ENCODE measurements around the gene PDLIM1. TPM values are rescaled to one million over a fixed set of nuclear protein-coding genes. Genes with fewer than 3 reads are reported as not detected.

PDLIM1 gene
- total and polyA plus RNA-seq, 2 of the 8 experiments (the other 6 are each of a cell fraction or from before 2014, with no cell fraction given): 169 to 245 TPM

DNA sequence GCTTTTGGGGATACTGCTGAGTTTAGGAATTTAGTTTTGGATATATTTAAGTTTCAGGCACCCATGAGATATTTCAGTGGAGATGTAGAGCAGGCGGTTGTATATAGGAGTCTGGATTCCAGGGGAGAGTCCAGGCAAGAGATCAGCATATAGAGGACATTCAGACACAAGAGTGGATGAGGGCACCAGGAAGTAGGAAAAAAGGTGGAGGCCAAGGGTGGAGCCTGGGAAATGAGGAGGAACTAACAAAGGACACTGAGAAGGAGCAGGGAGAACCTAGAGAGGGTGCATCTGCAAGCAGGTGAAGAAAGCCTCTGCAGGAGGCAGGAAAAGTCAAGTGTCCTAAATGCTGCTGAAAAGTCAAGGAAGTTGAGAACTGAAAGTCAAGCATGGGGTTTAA, 13.1 kb upstream of the PDLIM1 start (continued):
- TF ChIP-seq BCL11A (IDR thresholded peaks at IDR 0.05; ENCODE audit: low read depth in 2 of 2, low read length in 2 of 2): no peak
- TF ChIP-seq SP1 (IDR thresholded peaks at IDR 0.05; ENCODE audit: low read depth, low read length): no peak
- no peak for TF ChIP-seq EGR1 (IDR thresholded peaks at IDR 0.05; ENCODE audit: borderline replicate concordance, low read depth, low read length)
- no peak for TF ChIP-seq EZH2 (IDR thresholded peaks at IDR 0.05; ENCODE audit: low read depth, low read length, severe bottlenecking)

All from H1 (cell line).